ENCODE measurements around the gene TMEM263.

DNA sequence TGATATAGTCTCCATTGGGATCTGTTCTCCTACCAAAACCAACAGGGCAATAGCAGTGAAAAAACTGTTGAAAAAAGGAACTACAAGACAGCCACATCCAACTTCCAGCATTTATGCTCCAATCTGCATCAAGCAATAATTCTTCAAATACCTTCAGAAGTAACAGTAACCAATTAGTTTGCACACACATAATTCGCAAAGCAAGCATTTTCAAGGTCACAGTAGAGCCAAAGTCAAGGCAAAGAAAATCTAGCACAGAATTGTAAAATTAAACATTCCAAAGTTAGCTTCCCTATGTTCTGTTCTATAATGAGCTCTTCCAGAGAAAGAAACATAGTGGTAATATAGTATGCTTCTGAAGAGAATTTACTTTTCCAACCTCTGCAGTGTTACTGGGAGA, 42.2 kb downstream of the TMEM263 start:
- TF ChIP-seq, protein P1, sequence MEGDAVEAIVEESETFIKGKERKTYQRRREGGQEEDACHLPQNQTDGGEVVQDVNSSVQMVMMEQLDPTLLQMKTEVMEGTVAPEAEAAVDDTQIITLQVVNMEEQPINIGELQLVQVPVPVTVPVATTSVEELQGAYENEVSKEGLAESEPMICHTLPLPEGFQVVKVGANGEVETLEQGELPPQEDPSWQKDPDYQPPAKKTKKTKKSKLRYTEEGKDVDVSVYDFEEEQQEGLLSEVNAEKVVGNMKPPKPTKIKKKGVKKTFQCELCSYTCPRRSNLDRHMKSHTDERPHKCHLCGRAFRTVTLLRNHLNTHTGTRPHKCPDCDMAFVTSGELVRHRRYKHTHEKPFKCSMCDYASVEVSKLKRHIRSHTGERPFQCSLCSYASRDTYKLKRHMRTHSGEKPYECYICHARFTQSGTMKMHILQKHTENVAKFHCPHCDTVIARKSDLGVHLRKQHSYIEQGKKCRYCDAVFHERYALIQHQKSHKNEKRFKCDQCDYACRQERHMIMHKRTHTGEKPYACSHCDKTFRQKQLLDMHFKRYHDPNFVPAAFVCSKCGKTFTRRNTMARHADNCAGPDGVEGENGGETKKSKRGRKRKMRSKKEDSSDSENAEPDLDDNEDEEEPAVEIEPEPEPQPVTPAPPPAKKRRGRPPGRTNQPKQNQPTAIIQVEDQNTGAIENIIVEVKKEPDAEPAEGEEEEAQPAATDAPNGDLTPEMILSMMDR (conservative IDR thresholded peaks at IDR 0.05 in 1 of 2, IDR thresholded peaks at IDR 0.05 in 1 of 2; ENCODE audit: low read depth in 1 of 2, low read length in 2 of 2) = no peak
- TF ChIP-seq EZH2 (IDR thresholded peaks at IDR 0.05; ENCODE audit: low read length, missing control alignments) = no peak
